ENCODE data around the gene OIT3.

- TF ChIP-seq POLR2AphosphoS5 (IDR thresholded peaks at IDR 0.05): no peak
- TF ChIP-seq CTCF (IDR thresholded peaks at IDR 0.05): no peak
Measured at GRCh38 chr10:72953687-72954086, 60.1 kb downstream of the OIT3 start.

Data from prostate gland (tissue), 2 donors.